Testis (tissue), 3 donors: ENCODE results near the gene COX8A. TPM values are rescaled to one million over a fixed set of nuclear protein-coding genes. Genes with fewer than 3 reads are reported as not detected.

ENCODE experiments used
- DNase-seq: peaks from one replicate; pipeline ENCODE4 v3.0.0-alpha.2; 2019
- H3K27ac ChIP-seq, 2 donors: fragments of 200-600 bp; sonication (generic); one replicate each; pipeline ENCODE4 v1.5.1; 2019
- H3K27me3 ChIP-seq: fragments of 200-600 bp; sonication (generic); one replicate; pipeline ENCODE4 v1.5.1; 2019
- H3K36me3 ChIP-seq: fragments of 200-600 bp; sonication (generic); one replicate; pipeline ENCODE4 v1.5.1; 2017; ENCODE audit warnings: low read depth; ENCODE audit errors: missing control alignments
- H3K4me1 ChIP-seq: fragments of 200-600 bp; sonication (generic); one replicate; pipeline ENCODE4 v1.5.1; 2019
- H3K4me3 ChIP-seq, 2 donors: fragments of 200-600 bp; sonication (generic); one replicate each; pipeline ENCODE4 v1.5.1; 2017 to 2019
- H3K9me3 ChIP-seq: fragments of 200-600 bp; sonication (generic); one replicate; pipeline ENCODE4 v1.5.1; 2017
- POLR2A ChIP-seq: fragments of 450-650 bp; IDR thresholded peaks from one replicate; pipeline ENCODE4 v1.6.1; 2017; ENCODE audit warnings: antibody characterized with exemption, mild to moderate bottlenecking, moderate library complexity
- WGBS, 2 donors: methylation state at CpG; one replicate each; pipeline ENCODE4 v1.1.5; 2018; 5-methylcytosine and 5-hydroxymethylcytosine counted together
- intact Hi-C: fragments of 100-400 bp; cut with DNase I; formaldehyde crosslinking; loops from one replicate; pipeline ENCODE4 v1.15.1; 2023; ENCODE audit warnings: low total_unique reads
- polyA plus RNA-seq: library from polyadenylated mRNA; stranded (reverse); fragments of 350-450 nt; fragmentation: Illumina TruSeq; extraction: RNeasy Lipid Tissue Mini Kit (QIAGEN cat#74804); gene quantifications from one replicate; pipeline ENCODE4 v1.2.3, GENCODE V29; 2014; ENCODE audit warnings: low read depth, low replicate concordance; ENCODE audit not compliant: insufficient read depth
- total RNA-seq, 2 donors: library from RNA; depleted of rRNA; stranded (reverse); fragments of >200 nt; gene quantifications; one replicate each; pipeline ENCODE4 v1.2.3, GENCODE V29; 2016
- TF ChIP-seq, protein P1 (sequence below), 3 experiments: fragments of 450-650 bp in 2 of 3; fragments of 200-600 bp in 1 of 3; sonication (generic) in 1 of 3; IDR thresholded peaks; one replicate each; pipeline ENCODE4 v1.5.1; 2016 to 2019; ENCODE audit warnings: antibody characterized with exemption in 3 of 3, mild to moderate bottlenecking in 2 of 3, moderate library complexity in 1 of 3

Gene COX8A
- total and polyA plus RNA-seq, 3 donors from 2014 or later = 212 to 536 (median 438) TPM

DNA sequence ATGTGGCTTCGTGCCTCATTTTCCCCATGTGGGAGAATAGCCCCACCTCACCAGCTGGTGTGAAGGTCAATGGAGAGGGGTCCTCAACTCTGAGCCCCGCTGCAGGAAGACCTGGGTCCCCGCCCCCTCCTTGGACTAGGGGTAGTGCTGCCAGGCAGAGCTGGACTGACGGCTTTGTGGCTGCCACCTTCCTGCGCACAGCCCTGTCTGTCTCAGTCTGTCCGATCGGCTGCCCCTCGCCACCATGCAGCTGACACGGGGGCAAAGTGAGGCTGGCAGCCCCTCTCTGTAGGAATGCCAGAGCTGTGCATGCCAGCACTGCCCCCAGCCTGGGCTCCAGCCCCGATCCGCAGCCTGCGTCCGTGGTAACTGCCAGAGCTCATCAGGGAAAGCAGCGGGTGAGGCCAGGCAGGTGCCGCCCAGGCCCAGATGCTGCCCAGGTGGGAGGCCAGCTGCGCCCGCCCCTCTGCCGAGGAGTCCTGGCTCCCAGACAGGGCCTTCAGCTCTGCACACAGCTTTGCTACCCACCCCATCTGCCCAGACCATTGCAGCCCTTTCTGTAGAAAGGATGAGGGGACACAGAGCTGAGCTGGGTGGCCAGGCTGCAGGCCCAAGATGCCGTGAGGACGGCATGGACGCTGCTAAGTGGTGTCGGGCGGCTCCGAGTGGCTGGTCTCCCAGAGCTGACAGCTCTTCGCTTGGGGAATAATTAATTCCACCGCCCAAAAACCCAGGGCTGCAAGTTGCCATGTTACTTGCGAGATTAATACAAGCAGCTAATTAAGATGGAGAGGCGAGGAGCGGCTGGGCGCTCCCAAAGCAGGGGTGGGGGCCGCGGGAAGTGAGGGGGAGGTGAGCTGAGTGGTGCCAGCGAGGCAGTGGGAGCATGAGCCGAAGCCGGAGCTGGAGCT is 41.8 kb downstream of the COX8A start:
- Histone ChIP-seq H3K9me3 (no peaks in the 10 kb centered on the region), H3K4me3 (no peak overlapping the region), H3K27me3 (no peaks in the 10 kb centered on the region), H3K36me3 (no peaks in the 10 kb centered on the region), H3K4me1 (peaks cover 14% of the 10 kb centered on the region), H3K27ac (no peak overlapping the region)
- no peak for DNase-seq
- intact Hi-C loops = no loop called here
- WGBS, 2 donors = 85 to 94% methylated on average over 18 to 33 of the region's 35 CpGs
- TF ChIP-seq, protein P1, sequence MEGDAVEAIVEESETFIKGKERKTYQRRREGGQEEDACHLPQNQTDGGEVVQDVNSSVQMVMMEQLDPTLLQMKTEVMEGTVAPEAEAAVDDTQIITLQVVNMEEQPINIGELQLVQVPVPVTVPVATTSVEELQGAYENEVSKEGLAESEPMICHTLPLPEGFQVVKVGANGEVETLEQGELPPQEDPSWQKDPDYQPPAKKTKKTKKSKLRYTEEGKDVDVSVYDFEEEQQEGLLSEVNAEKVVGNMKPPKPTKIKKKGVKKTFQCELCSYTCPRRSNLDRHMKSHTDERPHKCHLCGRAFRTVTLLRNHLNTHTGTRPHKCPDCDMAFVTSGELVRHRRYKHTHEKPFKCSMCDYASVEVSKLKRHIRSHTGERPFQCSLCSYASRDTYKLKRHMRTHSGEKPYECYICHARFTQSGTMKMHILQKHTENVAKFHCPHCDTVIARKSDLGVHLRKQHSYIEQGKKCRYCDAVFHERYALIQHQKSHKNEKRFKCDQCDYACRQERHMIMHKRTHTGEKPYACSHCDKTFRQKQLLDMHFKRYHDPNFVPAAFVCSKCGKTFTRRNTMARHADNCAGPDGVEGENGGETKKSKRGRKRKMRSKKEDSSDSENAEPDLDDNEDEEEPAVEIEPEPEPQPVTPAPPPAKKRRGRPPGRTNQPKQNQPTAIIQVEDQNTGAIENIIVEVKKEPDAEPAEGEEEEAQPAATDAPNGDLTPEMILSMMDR (IDR thresholded peaks at IDR 0.05) = no peak
- no peak for TF ChIP-seq POLR2A

DNA sequence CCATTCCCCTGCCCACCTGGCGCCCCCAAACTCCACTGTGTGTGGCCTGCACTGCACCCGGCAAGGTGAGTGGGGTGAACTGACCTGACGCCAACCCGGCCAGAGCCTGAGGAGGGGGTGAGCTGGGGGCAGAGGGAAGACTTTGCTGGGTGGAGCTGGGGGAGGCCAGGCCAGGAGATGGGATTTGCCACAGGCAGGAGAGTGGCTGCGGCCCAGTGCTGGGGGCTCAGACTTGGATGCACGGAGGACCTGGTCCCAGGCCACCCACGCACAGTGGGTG is 43.5 kb downstream of the COX8A start:
- Histone ChIP-seq H3K36me3 (no peaks in the 10 kb centered on the region), H3K27ac (no peak overlapping the region), H3K27me3 (no peaks in the 10 kb centered on the region), H3K4me1 (peaks cover 14% of the 10 kb centered on the region), H3K9me3 (no peaks in the 10 kb centered on the region), H3K4me3 (no peak overlapping the region)
- WGBS, 2 donors = 67 to 87% methylated on average over 1 to 7 of the region's 7 CpGs
- DNase-seq = no peak
- intact Hi-C loops = no loop called here
- TF ChIP-seq POLR2A = no peak
- TF ChIP-seq, protein P1 (IDR thresholded peaks at IDR 0.05) = no peak

DNA sequence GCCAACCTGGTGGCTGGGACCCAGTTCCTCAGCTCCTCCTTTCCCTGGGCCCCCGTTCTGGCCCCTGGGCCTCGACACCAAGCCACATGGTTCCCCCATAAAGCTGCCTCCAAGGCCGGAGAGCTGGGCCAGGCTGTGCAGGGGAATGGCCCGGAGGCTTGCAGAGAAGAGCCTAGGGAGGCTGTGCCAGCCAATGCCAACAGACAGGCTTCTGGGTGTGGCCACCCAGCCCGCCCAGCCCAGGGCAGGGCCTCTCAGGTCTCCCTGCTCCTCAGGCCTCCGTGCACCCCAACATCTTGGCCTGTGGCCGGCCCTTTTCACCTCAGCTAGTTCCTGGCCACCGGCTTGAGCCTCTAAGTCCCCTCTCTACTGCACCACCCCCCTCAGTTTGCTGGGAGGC is 43.9 kb downstream of the COX8A start:
- WGBS, 2 donors = 66 to 73% methylated on average over 3 to 8 of the region's 8 CpGs

DNA sequence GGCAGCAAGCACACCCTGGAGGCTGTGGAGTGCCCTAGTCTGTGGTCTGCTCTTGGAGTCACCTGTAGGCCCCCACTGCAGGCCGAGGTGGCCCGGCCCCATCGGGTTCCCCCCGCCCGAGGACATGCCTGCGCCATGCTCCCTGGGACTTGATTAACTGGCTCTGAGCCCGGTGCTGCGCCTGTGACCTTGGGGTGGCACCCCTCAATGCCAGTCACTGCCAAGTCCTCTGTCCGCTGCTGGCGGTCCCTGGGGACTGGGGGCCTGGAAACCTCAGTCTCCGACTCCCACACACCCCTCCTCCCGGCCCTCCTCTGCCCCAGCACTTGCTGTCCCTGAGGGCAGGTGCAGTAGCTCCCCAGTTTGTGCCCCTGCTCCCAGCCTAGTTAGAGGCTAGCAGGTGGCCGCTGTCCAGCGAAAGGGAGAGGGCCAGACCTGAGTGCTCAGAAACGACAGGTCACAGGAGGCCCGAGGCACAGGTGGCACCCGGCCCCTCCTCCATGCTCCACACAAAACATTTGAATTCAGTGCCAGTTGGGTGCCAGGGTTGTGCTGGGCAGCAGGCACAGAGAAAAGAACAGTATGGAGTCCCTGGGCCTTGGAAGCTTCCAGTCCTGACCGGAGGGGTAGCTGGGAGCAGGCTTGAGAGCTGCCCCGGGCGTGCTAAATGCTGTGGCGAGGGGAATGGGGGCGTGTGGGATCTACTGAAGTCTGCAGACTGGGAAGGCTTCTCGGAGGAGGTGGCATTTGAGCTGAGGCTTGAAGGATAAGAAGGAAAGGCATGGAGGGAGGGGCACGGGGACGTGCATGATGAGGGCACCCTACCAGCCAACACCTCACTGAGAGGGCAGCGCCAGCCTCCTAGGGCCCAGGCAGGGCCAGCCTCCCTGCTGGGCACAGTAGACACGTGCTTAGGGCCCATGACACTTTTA is 45.0 kb downstream of the COX8A start:
- peak; percentile 57 for DNase-seq
- Histone ChIP-seq H3K9me3 (no peaks in the 10 kb centered on the region), H3K27me3 (no peaks in the 10 kb centered on the region), H3K27ac (no peak overlapping the region), H3K4me1 (peaks cover 14% of the 10 kb centered on the region), H3K4me3 (no peak overlapping the region), H3K36me3 (no peaks in the 10 kb centered on the region)
- 65 to 77% methylated on average over 15 to 25 of the region's 27 CpGs for WGBS, 2 donors
- intact Hi-C loops = no loop called here
- TF ChIP-seq, protein P1 (IDR thresholded peaks at IDR 0.05) = no peak
- TF ChIP-seq POLR2A = no peak

More for the DNA sequence above, 43.9 kb downstream of the COX8A start:
- intact Hi-C loops = no loop called here
- Histone ChIP-seq H3K4me3 (no peak overlapping the region), H3K36me3 (no peaks in the 10 kb centered on the region), H3K4me1 (peaks cover 14% of the 10 kb centered on the region), H3K27ac (no peak overlapping the region), H3K9me3 (no peaks in the 10 kb centered on the region), H3K27me3 (no peaks in the 10 kb centered on the region)
- DNase-seq = peak; percentile 36
- no peak for TF ChIP-seq POLR2A
- TF ChIP-seq, protein P1 (IDR thresholded peaks at IDR 0.05) = no peak
